ENCODE results near the gene TRRAP.

TRRAP gene

DNA sequence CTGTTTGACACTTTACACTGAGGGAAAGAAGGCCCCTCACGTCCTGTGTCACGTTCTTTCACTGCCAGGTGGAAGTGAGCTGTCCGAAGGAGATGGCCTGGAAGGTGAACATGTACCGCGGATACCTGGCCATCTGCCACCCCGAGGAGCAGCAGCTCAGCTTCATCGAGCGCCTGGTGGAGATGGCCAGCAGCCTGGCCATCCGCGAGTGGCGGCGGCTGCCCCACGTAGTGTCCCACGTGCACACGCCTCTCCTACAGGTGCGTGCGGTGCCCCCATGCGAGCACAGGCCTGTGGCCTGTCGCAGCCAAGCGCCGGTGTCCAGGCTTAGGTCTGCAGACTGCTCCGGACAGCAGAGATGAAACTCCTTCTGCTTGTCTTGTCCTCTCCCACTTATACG is 103.4 kb downstream of the TRRAP start:
- Histone ChIP-seq H3K79me1 (ENCODE audit: low read depth, low read length) (no peaks in the 10 kb centered on the region), H3K18ac (ENCODE audit: low read length) (no peak overlapping the region), H3K23ac (ENCODE audit: low read depth, low read length, poor library complexity) (peak overlapping the region; percentile 74), H2AFZ (ENCODE audit: low read length) (no peak overlapping the region), H2BK5ac (ENCODE audit: low read length) (no peak overlapping the region), H3K27me3 (ENCODE audit: control insufficient read depth in 3 of 3, insufficient read depth in 3 of 3, low read depth in 1 of 3, low read length in 3 of 3) (no peaks in the 10 kb centered on the region), H3K9ac (ENCODE audit: low read depth, low read length, poor library complexity) (no peak overlapping the region), H3K4me1 (ENCODE audit: control insufficient read depth in 2 of 2, insufficient read depth in 1 of 2, low read depth in 1 of 2, low read length in 2 of 2) (no peaks in the 10 kb centered on the region), H3K36me3 (replicated peaks in 1 of 2; ENCODE audit: control insufficient read depth in 2 of 2, insufficient read depth in 2 of 2, low read length in 2 of 2) (peaks cover 59 to 100% of the 10 kb centered on the region in 2 donors), H3K4me2 (ENCODE audit: insufficient read depth, low read length, poor library complexity, severe bottlenecking) (no peak overlapping the region), H4K8ac (ENCODE audit: low read depth, low read length) (no peak overlapping the region), H3K14ac (ENCODE audit: low read length) (no peak overlapping the region), H2BK15ac (ENCODE audit: low read length) (no peak overlapping the region), H2AK5ac (ENCODE audit: low read depth, low read length) (no peak overlapping the region), H3K27ac (replicated peaks; ENCODE audit: low read length) (no peak overlapping the region), H4K91ac (ENCODE audit: low read depth, low read length, poor library complexity) (no peak overlapping the region), H2BK120ac (ENCODE audit: low read depth, low read length) (no peak overlapping the region), H3K4ac (ENCODE audit: low read length) (no peak overlapping the region), H2BK12ac (ENCODE audit: low read length) (no peak overlapping the region), H3K9me3 (replicated peaks in 1 of 2; ENCODE audit: control insufficient read depth in 2 of 2, insufficient read depth in 1 of 2, low read depth in 1 of 2, low read length in 2 of 2) (peaks cover 7 to 14% of the 10 kb centered on the region in 2 donors), H3K4me3 (ENCODE audit: low read length in 2 of 2) (no peak overlapping the region)
- WGBS, 2 donors (ENCODE audit: extremely low coverage in 2 of 2, insufficient read length in 2 of 2, insufficient replicate concordance in 1 of 2): no CpG with 5 or more reads among the region's 23 CpGs
- no peak for DNase-seq (ENCODE audit: low spot score)

DNA sequence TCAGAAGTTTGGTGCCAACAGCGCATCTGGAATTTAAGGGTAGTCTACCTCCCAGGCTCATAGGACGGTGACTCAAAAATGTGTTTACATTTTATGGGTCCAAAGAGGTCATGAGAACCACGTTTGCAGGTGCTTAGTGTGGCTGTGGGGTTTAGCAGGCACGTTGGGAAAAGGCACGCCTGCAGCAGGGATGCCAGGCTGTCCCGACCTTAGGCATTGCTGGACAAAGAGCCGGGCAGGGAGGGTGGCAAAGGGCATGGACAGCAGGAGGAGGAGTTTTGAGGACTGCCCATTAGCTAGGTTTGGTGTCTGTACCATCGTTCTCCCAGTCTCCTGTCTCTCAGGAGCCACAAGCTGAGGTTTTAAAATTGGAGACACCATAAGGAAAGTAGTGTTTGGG is 104.4 kb downstream of the TRRAP start:
- Histone ChIP-seq H4K91ac (ENCODE audit: low read depth, low read length, poor library complexity) (no peak overlapping the region), H2AFZ (ENCODE audit: low read length) (no peak overlapping the region), H3K27ac (replicated peaks; ENCODE audit: low read length) (no peak overlapping the region), H2BK15ac (ENCODE audit: low read length) (no peak overlapping the region), H3K36me3 (replicated peaks in 1 of 2; ENCODE audit: control insufficient read depth in 2 of 2, insufficient read depth in 2 of 2, low read length in 2 of 2) (peaks cover 55 to 100% of the 10 kb centered on the region in 2 donors), H3K27me3 (ENCODE audit: control insufficient read depth in 3 of 3, insufficient read depth in 3 of 3, low read depth in 1 of 3, low read length in 3 of 3) (no peaks in the 10 kb centered on the region), H3K18ac (ENCODE audit: low read length) (no peak overlapping the region), H3K23ac (ENCODE audit: low read depth, low read length, poor library complexity) (peak overlapping the region; percentile 20), H4K8ac (ENCODE audit: low read depth, low read length) (peak overlapping the region; percentile 21), H3K4me1 (ENCODE audit: control insufficient read depth in 2 of 2, insufficient read depth in 1 of 2, low read depth in 1 of 2, low read length in 2 of 2) (no peaks in the 10 kb centered on the region), H3K4ac (ENCODE audit: low read length) (no peak overlapping the region), H3K9me3 (replicated peaks in 1 of 2; ENCODE audit: control insufficient read depth in 2 of 2, insufficient read depth in 1 of 2, low read depth in 1 of 2, low read length in 2 of 2) (peaks cover 7 to 18% of the 10 kb centered on the region in 2 donors), H3K4me2 (ENCODE audit: insufficient read depth, low read length, poor library complexity, severe bottlenecking) (no peak overlapping the region), H3K9ac (ENCODE audit: low read depth, low read length, poor library complexity) (peak overlapping the region; percentile 15), H2BK120ac (ENCODE audit: low read depth, low read length) (no peak overlapping the region), H2BK5ac (ENCODE audit: low read length) (no peak overlapping the region), H3K14ac (ENCODE audit: low read length) (no peak overlapping the region), H2BK12ac (ENCODE audit: low read length) (no peak overlapping the region), H3K4me3 (ENCODE audit: low read length in 2 of 2) (no peak overlapping the region), H2AK5ac (ENCODE audit: low read depth, low read length) (no peak overlapping the region), H3K79me1 (ENCODE audit: low read depth, low read length) (no peaks in the 10 kb centered on the region)
- no CpG with 5 or more reads among the region's 8 CpGs for WGBS, 2 donors (ENCODE audit: extremely low coverage in 2 of 2, insufficient read length in 2 of 2, insufficient replicate concordance in 1 of 2)
- no peak for DNase-seq (ENCODE audit: low spot score)

DNA sequence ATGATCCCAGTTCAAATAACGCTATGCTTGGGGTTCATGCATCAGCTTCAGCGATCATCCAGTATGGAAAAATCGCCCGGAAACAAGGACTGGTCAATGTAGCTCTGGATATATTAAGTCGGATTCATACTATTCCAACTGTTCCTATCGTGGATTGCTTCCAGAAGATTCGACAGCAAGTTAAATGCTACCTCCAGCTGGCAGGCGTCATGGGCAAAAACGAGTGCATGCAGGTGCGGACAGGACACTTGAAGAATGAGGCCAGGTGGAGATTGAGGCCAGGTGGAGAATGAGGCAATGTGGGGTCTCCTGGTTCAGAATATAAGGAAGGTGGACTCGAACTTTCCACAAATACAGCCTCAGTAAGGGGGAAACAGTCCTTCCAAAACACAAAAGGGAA is 105.8 kb downstream of the TRRAP start:
- Histone ChIP-seq H4K91ac (ENCODE audit: low read depth, low read length, poor library complexity) (no peak overlapping the region), H3K27ac (replicated peaks; ENCODE audit: low read length) (no peak overlapping the region), H3K36me3 (replicated peaks in 1 of 2; ENCODE audit: control insufficient read depth in 2 of 2, insufficient read depth in 2 of 2, low read length in 2 of 2) (peaks cover 53 to 100% of the 10 kb centered on the region in 2 donors), H2BK12ac (ENCODE audit: low read length) (no peak overlapping the region), H3K4me3 (ENCODE audit: low read length in 2 of 2) (no peak overlapping the region), H3K4ac (ENCODE audit: low read length) (no peak overlapping the region), H2BK5ac (ENCODE audit: low read length) (no peak overlapping the region), H3K9ac (ENCODE audit: low read depth, low read length, poor library complexity) (no peak overlapping the region), H3K27me3 (ENCODE audit: control insufficient read depth in 3 of 3, insufficient read depth in 3 of 3, low read depth in 1 of 3, low read length in 3 of 3) (no peaks in the 10 kb centered on the region), H2AFZ (ENCODE audit: low read length) (no peak overlapping the region), H3K4me1 (ENCODE audit: control insufficient read depth in 2 of 2, insufficient read depth in 1 of 2, low read depth in 1 of 2, low read length in 2 of 2) (no peaks in the 10 kb centered on the region), H3K79me1 (ENCODE audit: low read depth, low read length) (no peaks in the 10 kb centered on the region), H3K14ac (ENCODE audit: low read length) (no peak overlapping the region), H3K9me3 (replicated peaks in 1 of 2; ENCODE audit: control insufficient read depth in 2 of 2, insufficient read depth in 1 of 2, low read depth in 1 of 2, low read length in 2 of 2) (peaks cover 4 to 18% of the 10 kb centered on the region in 2 donors), H2BK15ac (ENCODE audit: low read length) (no peak overlapping the region), H3K18ac (ENCODE audit: low read length) (no peak overlapping the region), H2BK120ac (ENCODE audit: low read depth, low read length) (no peak overlapping the region), H2AK5ac (ENCODE audit: low read depth, low read length) (no peak overlapping the region), H4K8ac (ENCODE audit: low read depth, low read length) (no peak overlapping the region), H3K4me2 (ENCODE audit: insufficient read depth, low read length, poor library complexity, severe bottlenecking) (no peak overlapping the region), H3K23ac (ENCODE audit: low read depth, low read length, poor library complexity) (no peak overlapping the region)
- DNase-seq (ENCODE audit: low spot score): no peak
- no CpG with 5 or more reads among the region's 11 CpGs for WGBS, 2 donors (ENCODE audit: extremely low coverage in 2 of 2, insufficient read length in 2 of 2, insufficient replicate concordance in 1 of 2)

DNA sequence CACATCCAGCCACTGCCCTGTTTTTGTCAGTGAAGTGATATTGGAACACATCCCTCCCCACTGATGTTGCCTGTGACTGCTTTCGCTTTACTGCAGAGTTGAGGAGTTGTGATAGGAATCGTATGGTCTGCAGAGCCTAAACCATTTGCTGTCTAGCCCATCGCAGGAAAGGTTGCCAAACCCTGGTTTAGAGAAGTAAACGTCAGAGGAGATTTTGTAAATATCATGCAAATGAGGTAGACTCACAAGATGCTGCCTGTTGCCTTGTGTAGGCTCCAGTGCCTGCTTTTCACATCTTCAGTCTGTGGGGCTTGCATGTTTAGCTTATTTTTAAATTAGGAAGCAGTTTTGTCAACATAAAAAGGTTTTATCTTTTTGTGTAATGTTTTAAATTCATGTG is 107.1 kb downstream of the TRRAP start:
- H3K79me1 ChIP-seq (ENCODE audit: low read depth, low read length): no peaks in the 10 kb centered on the region
- no peak overlapping the region for H2BK15ac ChIP-seq (ENCODE audit: low read length)
- H2AK5ac ChIP-seq (ENCODE audit: low read depth, low read length): no peak overlapping the region
- H3K9me3 ChIP-seq (replicated peaks in 1 of 2; ENCODE audit: control insufficient read depth in 2 of 2, insufficient read depth in 1 of 2, low read depth in 1 of 2, low read length in 2 of 2): peaks cover 4 to 18% of the 10 kb centered on the region in 2 donors
- H3K4me3 ChIP-seq (ENCODE audit: low read length in 2 of 2): no peak overlapping the region
- H4K8ac ChIP-seq (ENCODE audit: low read depth, low read length): no peak overlapping the region
- no peak overlapping the region for H2BK5ac ChIP-seq (ENCODE audit: low read length)
- WGBS, 2 donors (ENCODE audit: extremely low coverage in 2 of 2, insufficient read length in 2 of 2, insufficient replicate concordance in 1 of 2): no CpG with 5 or more reads among the region's 4 CpGs
- H3K4me2 ChIP-seq (ENCODE audit: insufficient read depth, low read length, poor library complexity, severe bottlenecking): no peak overlapping the region
- DNase-seq (ENCODE audit: low spot score): no peak
- H4K91ac ChIP-seq (ENCODE audit: low read depth, low read length, poor library complexity): no peak overlapping the region
- H2AFZ ChIP-seq (ENCODE audit: low read length): no peak overlapping the region
- H3K27ac ChIP-seq (replicated peaks; ENCODE audit: low read length): no peak overlapping the region
- no peak overlapping the region for H2BK120ac ChIP-seq (ENCODE audit: low read depth, low read length)
- H3K4ac ChIP-seq (ENCODE audit: low read length): no peak overlapping the region
- peaks cover 61 to 100% of the 10 kb centered on the region in 2 donors for H3K36me3 ChIP-seq (replicated peaks in 1 of 2; ENCODE audit: control insufficient read depth in 2 of 2, insufficient read depth in 2 of 2, low read length in 2 of 2)
- H3K4me1 ChIP-seq (ENCODE audit: control insufficient read depth in 2 of 2, insufficient read depth in 1 of 2, low read depth in 1 of 2, low read length in 2 of 2): no peaks in the 10 kb centered on the region
- no peak overlapping the region for H2BK12ac ChIP-seq (ENCODE audit: low read length)
- no peak overlapping the region for H3K18ac ChIP-seq (ENCODE audit: low read length)
- H3K27me3 ChIP-seq (ENCODE audit: control insufficient read depth in 3 of 3, insufficient read depth in 3 of 3, low read depth in 1 of 3, low read length in 3 of 3): no peaks in the 10 kb centered on the region
- H3K14ac ChIP-seq (ENCODE audit: low read length): no peak overlapping the region
- H3K9ac ChIP-seq (ENCODE audit: low read depth, low read length, poor library complexity): no peak overlapping the region
- no peak overlapping the region for H3K23ac ChIP-seq (ENCODE audit: low read depth, low read length, poor library complexity)
